Effector memory CD8-positive, alpha-beta T cell (primary cell): ENCODE measurements around the gene HEATR5B.
"Not testable (repeated sequence)": the region's sequence is repeated elsewhere in the genome, so short reads cannot be mapped to it uniquely, and the experiment has no call there.

Experiments used
- ATAC-seq: fragments of 150-1000 bp; cut with Tn5 transposase; replicated peaks from 2 replicates; pipeline ENCODE4 v1.10.0; 2021; ENCODE audit warnings: mild to moderate bottlenecking, moderate library complexity
- DNase-seq, 3 experiments: peaks; one replicate each; pipeline ENCODE4 v3.0.0; 2021
- H3K27ac Mint-ChIP-seq, 2 donors: one replicate each; pipeline ENCODE4 v1.8.0; 2022; ENCODE audit warnings: mild to moderate bottlenecking in 2 of 2, mixed read lengths in 2 of 2, moderate library complexity in 2 of 2
- H3K27me3 Mint-ChIP-seq, 2 donors: one replicate each; pipeline ENCODE4 v1.8.0; 2022; ENCODE audit warnings: mixed read lengths in 2 of 2
- H3K36me3 Mint-ChIP-seq: one replicate; pipeline ENCODE4 v1.8.0; 2022; ENCODE audit warnings: mild to moderate bottlenecking, moderate library complexity, mixed read lengths; ENCODE audit not compliant: insufficient read depth
- H3K4me1 Mint-ChIP-seq, 2 donors: one replicate each; pipeline ENCODE4 v1.8.0; 2022; ENCODE audit warnings: low read depth in 2 of 2, mixed read lengths in 2 of 2
- H3K4me3 Mint-ChIP-seq, 2 donors: one replicate each; pipeline ENCODE4 v1.8.0; 2022; ENCODE audit warnings: mild to moderate bottlenecking in 2 of 2, mixed read lengths in 2 of 2, moderate library complexity in 2 of 2
- H3K9me3 Mint-ChIP-seq, 2 donors: one replicate each; pipeline ENCODE4 v1.8.0; 2022; ENCODE audit warnings: mixed read lengths in 2 of 2

Gene HEATR5B

DNA sequence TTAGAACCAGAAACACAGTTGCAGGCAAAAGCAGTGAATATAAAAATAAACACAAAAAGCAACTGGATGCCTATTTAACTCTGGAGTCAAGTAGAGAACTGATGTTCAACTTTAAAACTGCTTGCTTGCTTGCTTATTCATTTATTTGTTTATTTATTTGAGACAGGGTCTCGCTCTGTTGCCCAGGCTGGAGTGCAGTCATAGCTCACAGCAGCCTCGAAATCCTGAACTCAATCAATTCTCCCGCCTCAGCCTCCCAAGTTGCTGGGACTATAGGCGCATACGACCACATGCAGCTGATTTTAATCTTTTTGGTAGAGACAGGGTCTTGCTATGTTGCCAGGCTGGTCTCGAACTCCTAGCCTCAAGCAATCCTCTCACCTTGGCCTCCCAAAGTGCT is 152.5 kb downstream of the HEATR5B start:
- not testable (repeated sequence) for DNase-seq, ATAC-seq, H3K36me3 Mint-ChIP-seq, H3K4me3 Mint-ChIP-seq, H3K9me3 Mint-ChIP-seq, H3K27me3 Mint-ChIP-seq
- Mint-ChIP-seq H3K27ac (peak overlapping the region in 1 of 2 donors; percentile 71), H3K4me1 (peaks cover 16 to 31% of the 10 kb centered on the region in 2 donors)
